Muscle layer of colon (tissue), 2 donors: ENCODE measurements around the gene PDE6H.

Source experiments
- H3K27ac ChIP-seq: one replicate; pipeline ENCODE4 v1.7.0; 2013; ENCODE audit warnings: low read depth, mild to moderate bottlenecking, low read length, moderate library complexity
- H3K27me3 ChIP-seq, 2 donors: one replicate each; pipeline ENCODE4 v1.7.0; 2013; ENCODE audit warnings: low read length in 2 of 2, mild to moderate bottlenecking in 2 of 2; ENCODE audit not compliant: insufficient read depth in 2 of 2, control insufficient read depth in 1 of 2
- H3K36me3 ChIP-seq: one replicate; pipeline ENCODE4 v1.7.0; 2013; ENCODE audit warnings: mild to moderate bottlenecking, low read length; ENCODE audit not compliant: insufficient read depth
- H3K4me1 ChIP-seq: one replicate; pipeline ENCODE4 v1.7.0; 2013; ENCODE audit warnings: mild to moderate bottlenecking, low read length; ENCODE audit not compliant: insufficient read depth
- H3K4me3 ChIP-seq, 2 donors: one replicate each; pipeline ENCODE4 v1.7.0; 2013; ENCODE audit warnings: low read length in 2 of 2, low read depth in 1 of 2, mild to moderate bottlenecking in 1 of 2, moderate library complexity in 1 of 2
- H3K9ac ChIP-seq: one replicate; pipeline ENCODE4 v1.7.0; 2013; ENCODE audit warnings: low read length
- H3K9me3 ChIP-seq: one replicate; pipeline ENCODE4 v1.7.0; 2013; ENCODE audit warnings: mild to moderate bottlenecking, low read length
- donor health status: abdominal sarcoma.
- donor health status: Adenocarcinoma of cecum.

PDE6H gene

GRCh38 chr12:14972816-14973215 lies at the start of gene PDE6H:
Gene PDE6H (plus strand): TSS chr12:14973042. CDS start chr12:14978013, 4,971 bp downstream.
- no peak within 1 kb of the TSS for H3K9ac ChIP-seq
- no peaks in the 10 kb centered on the region for H3K27me3 ChIP-seq
- no peaks in the 10 kb centered on the region for H3K4me1 ChIP-seq
- H3K27ac ChIP-seq: no peak within 1 kb of the TSS
- H3K9me3 ChIP-seq: no peaks in the 10 kb centered on the region
- no peak within 1 kb of the TSS for H3K4me3 ChIP-seq
- H3K36me3 ChIP-seq: no peaks in the 10 kb centered on the region

GRCh38 chr12:14923944-14924343 lies 48.9 kb upstream of the PDE6H start:
- H3K4me1 ChIP-seq: no peaks in the 10 kb centered on the region
- H3K9me3 ChIP-seq: no peaks in the 10 kb centered on the region
- H3K27ac ChIP-seq: no peak overlapping the region
- no peak overlapping the region for H3K9ac ChIP-seq
- H3K36me3 ChIP-seq: no peaks in the 10 kb centered on the region
- no peak overlapping the region for H3K4me3 ChIP-seq
- H3K27me3 ChIP-seq: no peaks in the 10 kb centered on the region

DNA sequence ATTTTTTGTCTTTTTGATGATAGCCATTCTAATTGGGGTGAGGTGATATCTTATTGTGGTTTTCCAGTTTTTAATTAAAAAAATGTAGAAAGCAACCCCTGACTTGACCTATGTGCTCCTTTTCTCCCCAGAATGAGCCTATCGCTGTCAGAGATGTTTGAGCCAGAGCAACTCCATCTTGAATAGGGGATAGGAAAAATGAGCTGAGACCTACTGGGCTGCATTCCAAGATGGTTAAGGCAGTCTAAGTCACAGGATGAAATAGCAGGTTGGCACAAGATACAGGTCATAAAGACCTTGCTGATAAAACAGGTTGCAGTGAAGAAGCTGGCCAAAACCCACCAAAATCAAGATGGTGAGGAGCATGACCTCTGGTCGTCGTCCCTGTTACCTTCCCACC lies 48.3 kb upstream of the PDE6H start:
- H3K4me3 ChIP-seq: no peak overlapping the region
- no peak overlapping the region for H3K27ac ChIP-seq
- H3K9me3 ChIP-seq: no peaks in the 10 kb centered on the region
- H3K9ac ChIP-seq: no peak overlapping the region
- no peaks in the 10 kb centered on the region for H3K27me3 ChIP-seq
- H3K4me1 ChIP-seq: no peaks in the 10 kb centered on the region
- no peaks in the 10 kb centered on the region for H3K36me3 ChIP-seq

GRCh38 chr12:14927267-14927666 lies 45.6 kb upstream of the PDE6H start:
- H3K36me3 ChIP-seq: no peaks in the 10 kb centered on the region
- no peak overlapping the region for H3K4me3 ChIP-seq
- H3K27me3 ChIP-seq: no peaks in the 10 kb centered on the region
- H3K9ac ChIP-seq: no peak overlapping the region
- no peak overlapping the region for H3K27ac ChIP-seq
- H3K4me1 ChIP-seq: peaks cover 6% of the 10 kb centered on the region
- no peaks in the 10 kb centered on the region for H3K9me3 ChIP-seq

DNA sequence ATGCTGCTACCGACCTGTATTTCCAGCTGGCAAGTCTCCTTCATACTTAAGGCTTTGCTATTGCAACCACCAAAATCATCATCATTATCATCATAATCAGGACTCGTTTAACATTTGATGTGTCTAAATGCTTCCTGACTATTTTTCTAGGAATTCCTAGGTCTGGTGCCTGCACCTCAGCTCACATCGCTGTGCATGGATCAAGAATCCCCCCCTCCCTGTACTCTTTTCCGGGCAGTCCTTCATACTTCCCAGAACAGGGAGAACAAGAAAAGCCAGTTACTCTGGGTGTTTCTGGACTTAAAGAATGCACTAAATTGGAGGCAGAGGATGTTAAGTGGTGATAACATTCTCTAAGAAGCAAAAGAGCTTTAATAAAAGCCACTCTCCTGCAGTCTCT lies 43.9 kb upstream of the PDE6H start:
- Histone ChIP-seq H3K4me1 (peaks cover 6% of the 10 kb centered on the region), H3K9me3 (no peaks in the 10 kb centered on the region), H3K27ac (no peak overlapping the region), H3K9ac (no peak overlapping the region), H3K27me3 (no peaks in the 10 kb centered on the region), H3K36me3 (no peaks in the 10 kb centered on the region), H3K4me3 (no peak overlapping the region)

- Histone ChIP-seq H3K27ac (no peak overlapping the region), H3K36me3 (no peaks in the 10 kb centered on the region)
These were observed 42.5 kb upstream of the PDE6H start for GRCh38 chr12:14930299-14930698.

DNA sequence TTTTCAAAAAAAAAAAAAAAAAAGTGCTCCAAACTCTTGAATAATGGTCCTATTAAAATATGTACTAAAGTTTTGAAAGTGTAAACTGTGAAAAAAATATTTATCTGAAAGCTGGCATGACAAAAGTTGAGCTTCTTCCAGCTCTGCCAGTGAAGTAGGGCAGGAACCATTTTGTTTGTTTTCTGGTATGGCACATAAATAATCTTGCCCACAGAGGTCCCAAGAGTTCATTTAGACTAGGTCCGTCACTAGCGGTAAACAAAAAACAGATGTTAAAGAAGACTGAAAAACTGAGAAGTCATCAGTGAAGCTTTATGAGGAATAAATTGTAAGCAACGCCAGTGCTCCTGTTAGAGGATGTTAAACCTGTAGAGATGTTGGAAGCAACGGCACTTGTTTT lies 41.5 kb upstream of the PDE6H start:
- Histone ChIP-seq H3K27ac (no peak overlapping the region), H3K9me3 (no peaks in the 10 kb centered on the region), H3K9ac (no peak overlapping the region), H3K4me3 (no peak overlapping the region), H3K27me3 (no peaks in the 10 kb centered on the region), H3K36me3 (no peaks in the 10 kb centered on the region), H3K4me1 (peaks cover 6% of the 10 kb centered on the region)

More at GRCh38 chr12:14930299-14930698, 42.5 kb upstream of the PDE6H start:
- H3K4me3 ChIP-seq: no peak overlapping the region
- peaks cover 6% of the 10 kb centered on the region for H3K4me1 ChIP-seq
- H3K9ac ChIP-seq: no peak overlapping the region
- H3K9me3 ChIP-seq: no peaks in the 10 kb centered on the region
- no peaks in the 10 kb centered on the region for H3K27me3 ChIP-seq

DNA sequence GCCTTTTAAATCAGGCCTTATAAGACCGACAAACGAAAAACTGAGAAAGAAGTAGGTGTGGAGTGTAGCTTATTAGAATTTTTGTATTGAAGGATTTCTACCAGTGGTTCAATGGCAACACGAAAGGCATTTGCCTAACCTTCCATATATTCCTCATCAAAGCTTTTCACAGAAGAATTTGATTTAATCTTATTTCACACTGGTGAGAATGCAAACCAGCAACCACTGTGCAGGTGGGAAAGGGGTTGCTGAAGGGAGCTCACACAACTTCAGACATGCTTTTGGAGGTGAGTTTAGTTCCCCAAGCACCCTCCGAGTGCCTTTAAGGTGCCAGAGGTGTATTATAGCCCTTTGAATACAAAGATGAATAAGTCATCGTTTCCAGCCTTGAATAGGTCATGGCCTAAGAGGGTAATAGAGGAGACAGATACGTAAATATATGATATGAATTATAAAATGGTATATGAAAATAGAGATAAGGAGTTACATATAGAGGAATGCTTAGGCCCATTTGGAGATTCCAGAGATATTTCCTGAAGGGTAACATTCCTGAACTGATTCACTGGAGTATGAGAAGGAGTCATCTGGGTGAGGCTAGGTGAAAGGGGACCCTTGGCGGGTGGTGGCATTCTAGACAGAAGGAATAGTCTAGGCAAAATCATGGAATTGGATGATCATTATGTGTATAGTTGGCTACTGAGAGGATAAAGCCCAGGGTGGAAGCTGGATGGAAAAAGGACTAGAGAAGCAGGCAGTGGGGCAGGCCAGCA lies 40.9 kb upstream of the PDE6H start:
- Histone ChIP-seq H3K4me1 (peaks cover 6% of the 10 kb centered on the region), H3K4me3 (no peak overlapping the region), H3K36me3 (no peaks in the 10 kb centered on the region), H3K9me3 (no peaks in the 10 kb centered on the region), H3K9ac (no peak overlapping the region), H3K27ac (no peak overlapping the region), H3K27me3 (no peaks in the 10 kb centered on the region)

GRCh38 chr12:14934511-14934910 lies 38.3 kb upstream of the PDE6H start:
- no peak overlapping the region for H3K27ac ChIP-seq
- H3K36me3 ChIP-seq: no peaks in the 10 kb centered on the region
- no peaks in the 10 kb centered on the region for H3K27me3 ChIP-seq
- no peak overlapping the region for H3K4me3 ChIP-seq
- no peaks in the 10 kb centered on the region for H3K9me3 ChIP-seq
- H3K4me1 ChIP-seq: peaks cover 9% of the 10 kb centered on the region
- H3K9ac ChIP-seq: no peak overlapping the region

DNA sequence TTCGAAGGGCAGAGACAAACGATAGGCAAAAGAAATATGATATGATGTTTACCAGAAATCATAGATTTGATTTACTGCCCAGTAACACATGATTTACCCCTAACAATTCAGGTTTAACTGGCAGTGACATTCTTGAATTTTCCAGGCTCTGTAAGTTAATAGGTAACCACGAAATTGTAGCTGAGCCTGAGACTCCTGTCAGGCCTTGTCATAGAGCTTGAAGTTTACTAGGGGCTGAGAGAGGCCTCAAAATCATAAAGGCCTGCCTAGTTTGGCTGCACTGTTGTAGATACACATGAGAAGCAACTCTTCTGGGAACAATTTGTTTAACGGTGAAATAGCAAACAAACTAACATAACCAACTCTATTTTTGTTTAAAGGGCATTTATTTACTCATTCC lies 37.8 kb upstream of the PDE6H start:
- no peak overlapping the region for H3K9ac ChIP-seq
- H3K9me3 ChIP-seq: no peaks in the 10 kb centered on the region
- no peaks in the 10 kb centered on the region for H3K27me3 ChIP-seq
- H3K36me3 ChIP-seq: no peaks in the 10 kb centered on the region
- no peak overlapping the region for H3K4me3 ChIP-seq
- peaks cover 9% of the 10 kb centered on the region for H3K4me1 ChIP-seq
- no peak overlapping the region for H3K27ac ChIP-seq

DNA sequence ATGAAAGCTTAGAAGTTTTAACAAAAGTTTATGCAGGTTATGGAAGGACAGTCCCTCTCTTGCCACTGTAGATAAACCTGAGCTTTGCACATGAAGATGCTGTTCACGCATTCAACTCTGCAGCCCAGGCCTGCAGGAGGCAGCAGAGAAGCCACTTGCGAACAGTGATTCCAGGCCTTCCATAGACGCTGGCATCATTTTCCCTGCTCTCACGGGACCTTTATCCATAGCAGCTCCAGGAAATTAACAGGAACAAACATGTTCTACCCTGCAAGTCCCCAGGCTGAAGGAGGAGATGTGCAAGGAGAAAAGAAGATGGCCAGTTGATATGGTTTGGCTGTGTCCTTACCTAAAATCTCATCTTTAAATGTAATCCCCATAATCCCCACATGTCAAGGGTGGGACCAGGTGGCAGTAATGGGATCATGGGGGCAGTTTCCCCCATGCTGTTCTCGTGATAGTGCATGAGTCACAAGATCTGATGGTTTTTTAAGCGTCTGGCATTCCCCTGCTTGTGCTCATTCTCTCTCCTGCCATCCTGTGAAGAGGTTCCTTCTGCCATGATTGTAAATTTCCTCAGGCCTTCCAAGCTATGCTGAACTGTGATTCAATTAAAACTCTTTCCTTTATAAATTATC lies 36.5 kb upstream of the PDE6H start:
- no peaks in the 10 kb centered on the region for H3K9me3 ChIP-seq
- H3K36me3 ChIP-seq: no peaks in the 10 kb centered on the region
- H3K27ac ChIP-seq: no peak overlapping the region
- peaks cover 3% of the 10 kb centered on the region for H3K4me1 ChIP-seq
- H3K9ac ChIP-seq: no peak overlapping the region
- H3K4me3 ChIP-seq: no peak overlapping the region
- no peaks in the 10 kb centered on the region for H3K27me3 ChIP-seq

GRCh38 chr12:14937014-14937413 lies 35.8 kb upstream of the PDE6H start:
- Histone ChIP-seq H3K27ac (no peak overlapping the region), H3K4me1 (peaks cover 3% of the 10 kb centered on the region), H3K36me3 (no peaks in the 10 kb centered on the region), H3K9ac (no peak overlapping the region), H3K4me3 (no peak overlapping the region), H3K27me3 (no peaks in the 10 kb centered on the region), H3K9me3 (no peaks in the 10 kb centered on the region)
